ENCODE data around the gene AOPEP. TPM values are rescaled to one million over a fixed set of nuclear protein-coding genes. Genes with fewer than 3 reads are reported as not detected.
A peak's percentile ranks its signal among the peaks of the same experiment; 100 is the strongest.

Gene AOPEP
- total and polyA plus RNA-seq, 2 of the 13 experiments (the other 11 are each of a cell fraction or from before 2014, with no cell fraction given), result 22.2 to 41.6 TPM

GRCh38 chr9:94941211-94941875 lies 214.8 kb downstream of the AOPEP start (continued):
- TF ChIP-seq MIER2 (CRISPR knock-in tag; IDR thresholded peaks at IDR 0.05) (peak; percentile 22; the same call in 1 of the 2 replicates), POGZ (CRISPR knock-in tag; IDR thresholded peaks at IDR 0.05) (peak; percentile 68; the same call in 1 of the 2 replicates), GATAD2A (CRISPR knock-in tag; IDR thresholded peaks at IDR 0.05) (peak; percentile 91), ZBED4 (CRISPR knock-in tag; IDR thresholded peaks at IDR 0.05; ENCODE audit: borderline replicate concordance) (no peak), NCOR1 (IDR thresholded peaks at IDR 0.05; ENCODE audit: borderline replicate concordance, low read length) (peak; percentile 90; the same call in 1 of the 2 replicates), RNF2 (conservative IDR thresholded peaks at IDR 0.05; ENCODE audit: low read depth) (no peak), SOX13 (IDR thresholded peaks at IDR 0.05) (peak; percentile 33; the same call in 1 of the 2 replicates), SOX13 (CRISPR knock-in tag; conservative IDR thresholded peaks at IDR 0.05 in 1 of 2, IDR thresholded peaks at IDR 0.05 in 1 of 2) (peak in 1 of 2 experiments; percentile 74; a peak in 2 of 4 replicates), HOXA5 (CRISPR knock-in tag; IDR thresholded peaks at IDR 0.05) (peak; percentile 63; the same call in 1 of the 2 replicates), ZNF280D (CRISPR knock-in tag; IDR thresholded peaks at IDR 0.05) (0 out of 2 replicates have a peak, but pooled peaks have one; percentile 54), CREB1 (IDR thresholded peaks at IDR 0.05) (no peak), CREB1 (CRISPR knock-in tag; IDR thresholded peaks at IDR 0.05) (peak; percentile 63), ZNF253 (CRISPR knock-in tag; IDR thresholded peaks at IDR 0.05; ENCODE audit: borderline replicate concordance) (no peak), ZNF547 (CRISPR knock-in tag; IDR thresholded peaks at IDR 0.05) (no peak), ZNF503 (CRISPR knock-in tag; IDR thresholded peaks at IDR 0.05) (peak; percentile 80; the same call in 1 of the 2 replicates), CAMTA2 (CRISPR knock-in tag; IDR thresholded peaks at IDR 0.05; ENCODE audit: borderline replicate concordance) (no peak), ZNF337 (CRISPR knock-in tag; IDR thresholded peaks at IDR 0.05; ENCODE audit: borderline replicate concordance, low read depth) (no peak), HNF4A (CRISPR knock-in tag; IDR thresholded peaks at IDR 0.05) (peak; percentile 97), KAT8 (CRISPR knock-in tag; IDR thresholded peaks at IDR 0.05) (peak; percentile 63; the same call in 1 of the 2 replicates), SRY (CRISPR knock-in tag; IDR thresholded peaks at IDR 0.05) (no peak), E2F1 (CRISPR knock-in tag; IDR thresholded peaks at IDR 0.05) (0 out of 2 replicates have a peak, but pooled peaks have one; percentile 35)
